MCF 10A (cell line): ENCODE measurements around the gene OTUD5. TPM values are rescaled to one million over a fixed set of nuclear protein-coding genes. Genes with fewer than 3 reads are reported as not detected.

ENCODE experiments used
- BruUV-seq: library from RNA; stranded (reverse); fragments of 400-500 nt; replicated peaks from 2 replicates; lab custom pipeline; 2021; lab: Mats Ljungman, UMichigan
- CTCF ChIA-PET: fragments of 300-600 bp; sonication (Branson Sonifier 250); formaldehyde crosslinking; extraction: SDS; loops from one replicate; lab custom pipeline; 2021; ENCODE audit warnings: antibody characterized with exemption, inconsistent platforms; lab: Yijun Ruan, JAX
- POLR2A ChIA-PET: fragments of 300-600, 350-650 bp; sonication (Branson Sonifier 250); formaldehyde crosslinking; extraction: SDS; loops from one replicate; lab custom pipeline; 2020; ENCODE audit warnings: antibody characterized with exemption, inconsistent platforms; lab: Yijun Ruan, JAX
- DNase-seq: peaks from one replicate; pipeline ENCODE4 v3.0.0-alpha.2; 2018; ENCODE audit not compliant: unreplicated experiment
- H3K27ac Mint-ChIP-seq: one replicate; pipeline ENCODE4 v1.8.0; 2022; ENCODE audit warnings: mild to moderate bottlenecking, low read depth, mixed read lengths; ENCODE audit not compliant: unreplicated experiment
- H3K27me3 Mint-ChIP-seq: one replicate; pipeline ENCODE4 v1.8.0; 2022; ENCODE audit warnings: mixed read lengths; ENCODE audit not compliant: insufficient read depth, unreplicated experiment
- H3K36me3 Mint-ChIP-seq: one replicate; pipeline ENCODE4 v1.8.0; 2022; ENCODE audit warnings: mild to moderate bottlenecking, moderate library complexity, mixed read lengths; ENCODE audit not compliant: insufficient read depth, unreplicated experiment
- H3K4me1 Mint-ChIP-seq: one replicate; pipeline ENCODE4 v1.8.0; 2022; ENCODE audit warnings: mixed read lengths; ENCODE audit not compliant: insufficient read depth, unreplicated experiment
- H3K4me3 Mint-ChIP-seq: one replicate; pipeline ENCODE4 v1.8.0; 2022; ENCODE audit warnings: mild to moderate bottlenecking, moderate library complexity, mixed read lengths; ENCODE audit not compliant: unreplicated experiment
- H3K9me3 Mint-ChIP-seq: one replicate; pipeline ENCODE4 v1.8.0; 2022; ENCODE audit warnings: mixed read lengths; ENCODE audit not compliant: unreplicated experiment
- CTCF ChIP-seq: fragments of 200-600 bp; IDR thresholded peaks from one replicate; pipeline ENCODE4 v1.8.0; 2022; ENCODE audit warnings: antibody characterized with exemption, mild to moderate bottlenecking; ENCODE audit not compliant: unreplicated experiment
- intact Hi-C: fragments of 100-400 bp; cut with micrococcal nuclease; formaldehyde crosslinking; loops from 2 replicates; pipeline ENCODE4 v1.14.1; 2022
- total RNA-seq: library from RNA; stranded (reverse); gene quantifications from 2 replicates; pipeline ENCODE4 v1.2.3, GENCODE V29; 2022

The OTUD5 gene
- total RNA-seq, 1 experiment from 2014 or later, result 38.7 TPM

GRCh38 chrX:49001521-49002090 is 44.2 kb upstream of the OTUD5 start:
- Mint-ChIP-seq H3K4me3 (peak overlapping the region; percentile 95), H3K27me3 (no peaks in the 10 kb centered on the region), H3K9me3 (no peaks in the 10 kb centered on the region), H3K4me1 (peaks cover 10% of the 10 kb centered on the region), H3K27ac (peak overlapping the region; percentile 97), H3K36me3 (peaks cover 18% of the 10 kb centered on the region)
- DNase-seq, result peak; percentile 12
- ChIA-PET POLR2A (interaction anchor here (0.6 to 3.0 kb wide), 13 partner anchors 9 to 200 kb away, joined by 3 to 31 read pairs (median 4); partner anchors contain the start of genes HDAC6, OTUD5, PRAF2 and TFE3), CTCF (interaction anchor here (0.6 kb wide), 1 partner anchor 56 kb away, joined by 4 read pairs; no protein-coding TSS in a partner anchor)
- no peak for TF ChIP-seq CTCF
- intact Hi-C loops, result loop anchor here (1.0 kb wide), 1 partner anchor 42 kb away; the partner anchor contains the start of gene TFE3
- BruUV-seq, result no TSS peak

DNA sequence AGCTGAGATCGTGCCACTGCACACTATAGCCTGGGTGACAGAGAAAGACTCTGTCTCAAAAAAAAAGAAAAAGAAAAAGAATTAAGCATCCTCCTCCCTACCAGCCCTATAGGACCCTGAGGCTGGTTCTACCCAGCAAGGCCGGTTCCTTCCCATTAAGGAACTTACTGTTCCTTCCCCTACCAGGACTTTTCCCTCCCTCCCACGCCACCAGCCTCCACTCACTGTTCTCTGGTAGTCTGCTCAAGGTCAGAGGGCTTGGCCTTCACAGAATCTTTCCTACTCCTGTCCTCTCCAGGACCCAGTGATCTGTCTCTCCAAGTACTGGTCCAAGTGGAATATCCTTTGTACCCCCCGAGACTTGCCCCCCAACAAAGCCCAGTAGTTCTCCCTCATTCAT is 43.2 kb upstream of the OTUD5 start:
- Mint-ChIP-seq H3K27ac (no peak overlapping the region), H3K4me3 (peak overlapping the region; percentile 95), H3K4me1 (peaks cover 10% of the 10 kb centered on the region), H3K36me3 (peaks cover 23% of the 10 kb centered on the region), H3K9me3 (no peaks in the 10 kb centered on the region), H3K27me3 (no peaks in the 10 kb centered on the region)
- ChIA-PET CTCF (no interaction called here), POLR2A (no interaction called here)
- intact Hi-C loops, result no loop called here
- BruUV-seq, result no TSS peak
- no peak for DNase-seq
- TF ChIP-seq CTCF, result no peak

DNA sequence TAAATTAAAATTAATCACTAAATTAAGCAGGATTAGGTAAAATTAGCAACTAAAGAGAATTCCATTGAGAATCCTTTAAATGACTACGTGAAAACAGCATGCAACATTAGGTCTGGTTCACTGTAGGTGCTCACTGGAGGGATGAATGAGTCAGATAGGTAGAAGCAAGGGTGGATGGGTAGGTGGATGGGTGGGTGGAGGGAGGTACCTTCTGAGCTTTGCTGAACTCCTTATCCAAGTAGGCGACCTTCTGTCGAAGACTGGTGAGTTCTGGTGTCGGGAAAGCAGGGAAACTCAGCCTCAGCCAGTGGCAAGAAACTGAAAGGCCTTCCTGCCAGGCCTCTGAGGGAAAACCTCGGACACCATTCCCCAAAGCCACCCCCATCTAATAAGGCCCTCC is 41.6 kb upstream of the OTUD5 start:
- Mint-ChIP-seq H3K9me3 (no peaks in the 10 kb centered on the region), H3K4me3 (no peak overlapping the region), H3K4me1 (peaks cover 10% of the 10 kb centered on the region), H3K27ac (no peak overlapping the region), H3K27me3 (no peaks in the 10 kb centered on the region), H3K36me3 (peaks cover 29% of the 10 kb centered on the region)
- CTCF ChIA-PET, result interaction anchor here (0.6 kb wide), 2 partner anchors 189 to 840 kb away, joined by 3 to 7 read pairs; no protein-coding TSS in a partner anchor
- POLR2A ChIA-PET, result interaction anchor here (0.5 kb wide), 1 partner anchor 693 kb away, joined by 3 read pairs; no protein-coding TSS in a partner anchor
- TF ChIP-seq CTCF, result no peak
- BruUV-seq, result no TSS peak
- intact Hi-C loops, result no loop called here
- DNase-seq, result no peak

DNA sequence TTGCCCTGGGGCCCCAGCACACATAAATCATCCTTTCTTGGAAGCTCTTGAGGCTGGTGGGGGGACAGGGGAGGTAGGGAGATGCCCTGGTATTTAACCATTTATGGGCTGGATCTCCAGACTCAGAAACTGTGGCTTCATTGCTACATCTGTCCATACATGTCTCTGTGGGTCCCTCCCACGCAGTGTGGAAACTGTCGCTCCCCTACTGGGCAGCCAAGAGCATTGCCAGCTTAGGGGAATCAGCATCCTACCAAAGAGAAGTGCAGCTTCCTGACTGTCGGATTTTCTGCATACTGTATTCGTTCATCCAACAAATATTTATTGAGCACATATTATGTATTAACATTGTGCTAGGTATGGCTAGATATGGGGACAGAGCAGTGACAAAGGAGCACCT is 41.0 kb upstream of the OTUD5 start:
- ChIA-PET POLR2A (interaction anchor here (0.5 to 0.6 kb wide), 2 partner anchors 197 to 694 kb away, joined by 3 read pairs; no protein-coding TSS in a partner anchor), CTCF (no interaction called here)
- H3K36me3 Mint-ChIP-seq, result peaks cover 34% of the 10 kb centered on the region
- DNase-seq, result no peak
- no peak overlapping the region for H3K27ac Mint-ChIP-seq
- H3K4me3 Mint-ChIP-seq, result no peak overlapping the region
- H3K27me3 Mint-ChIP-seq, result no peaks in the 10 kb centered on the region
- intact Hi-C loops, result no loop called here
- H3K4me1 Mint-ChIP-seq, result peaks cover 10% of the 10 kb centered on the region
- H3K9me3 Mint-ChIP-seq, result no peaks in the 10 kb centered on the region
- BruUV-seq, result no TSS peak
- TF ChIP-seq CTCF, result no peak
